Upper lobe of right lung (tissue), 1 donor: ENCODE results near the gene C1orf21. TPM values are rescaled to one million over a fixed set of nuclear protein-coding genes. Genes with fewer than 3 reads are reported as not detected.

Source experiments
- ATAC-seq: fragments of 200-7000 bp; cut with Tn5 transposase; one replicate; pipeline ENCODE4 v1.9.1; 2020; ENCODE audit warnings: mild to moderate bottlenecking, moderate library complexity
- DNase-seq: peaks from one replicate; pipeline ENCODE4 v3.0.0-alpha.2; 2020
- H3K27ac ChIP-seq: fragments of 200-600 bp; one replicate; pipeline ENCODE4 v1.8.0; 2022
- H3K27me3 ChIP-seq: fragments of 200-600 bp; one replicate; pipeline ENCODE4 v1.8.0; 2022; ENCODE audit warnings: mild to moderate bottlenecking
- H3K36me3 ChIP-seq: fragments of 200-600 bp; one replicate; pipeline ENCODE4 v1.8.0; 2022
- H3K4me1 ChIP-seq: fragments of 200-600 bp; one replicate; pipeline ENCODE4 v1.8.0; 2022
- H3K4me3 ChIP-seq: fragments of 200-600 bp; one replicate; pipeline ENCODE4 v1.8.0; 2022; ENCODE audit warnings: mild to moderate bottlenecking
- H3K9me3 ChIP-seq: fragments of 200-600 bp; one replicate; pipeline ENCODE4 v1.8.0; 2022
- CTCF ChIP-seq: fragments of 200-600 bp; IDR thresholded peaks from one replicate; pipeline ENCODE4 v1.8.0; 2022; ENCODE audit warnings: antibody characterized with exemption
- intact Hi-C: fragments of 100-400 bp; cut with DNase I; formaldehyde crosslinking; loops from one replicate; pipeline ENCODE4 v1.11.0; 2022
- total RNA-seq: library from RNA; stranded (reverse); fragmentation: NEBNext Ultra II Directional; extraction: Animal tissue kit (Norgen Biotek cat#: 25700); gene quantifications from one replicate; pipeline ENCODE4 v1.2.1, GENCODE V29; 2021
- donor health status: DM: no; HTN: yes; CAD: no; lungs with severe emphysema.

Gene C1orf21
- total RNA-seq, 1 donor from 2014 or later, result 78.8 TPM

- no peak for TF ChIP-seq CTCF
- no peaks in the 10 kb centered on the region for H3K9me3 ChIP-seq
- H3K27me3 ChIP-seq, result no peaks in the 10 kb centered on the region
- intact Hi-C loops, result no loop called here
- no peaks in the 10 kb centered on the region for H3K36me3 ChIP-seq
- no peak overlapping the region for H3K4me3 ChIP-seq
- no peak overlapping the region for H3K27ac ChIP-seq
- DNase-seq, result no peak
- H3K4me1 ChIP-seq, result no peaks in the 10 kb centered on the region
- ATAC-seq, result no peak
Observed at GRCh38 chr1:184673305-184673704, 286.5 kb downstream of the C1orf21 start.

DNA sequence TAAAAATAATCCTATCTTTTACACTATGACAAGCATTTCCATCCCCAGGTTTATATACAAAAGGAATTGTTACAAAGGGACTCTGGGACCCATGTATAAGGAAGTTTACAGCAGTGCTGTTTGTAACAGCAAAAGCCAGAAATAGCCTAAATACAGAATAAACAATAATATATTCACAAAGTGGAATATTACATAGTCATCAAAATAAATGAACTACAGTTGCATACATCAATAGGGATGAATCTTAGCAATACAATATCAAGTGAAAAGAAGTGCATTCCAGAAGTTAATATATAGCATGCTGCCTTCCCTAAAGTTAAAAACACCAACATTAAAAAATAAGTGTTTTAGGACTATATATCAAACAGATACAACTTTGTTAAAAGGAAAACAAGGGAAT lies 290.5 kb downstream of the C1orf21 start:
- ATAC-seq (no peak), DNase-seq (no peak)
- TF ChIP-seq CTCF, result no peak
- intact Hi-C loops, result no loop called here
- Histone ChIP-seq H3K9me3 (no peaks in the 10 kb centered on the region), H3K4me1 (no peaks in the 10 kb centered on the region), H3K27ac (no peak overlapping the region), H3K27me3 (no peaks in the 10 kb centered on the region), H3K4me3 (no peak overlapping the region), H3K36me3 (no peaks in the 10 kb centered on the region)
